Endodermal cell (in vitro differentiated cells): Measurements from ENCODE around the gene CBFB. TPM values are rescaled to one million over a fixed set of nuclear protein-coding genes. Genes with fewer than 3 reads are reported as not detected.

Source experiments
- DNase-seq: peaks from one replicate; pipeline ENCODE4 v3.0.0-alpha.2; 2017
- H3K27ac ChIP-seq: 2 replicates; pipeline ENCODE4 v1.5.1; 2013; ENCODE audit warnings: mild to moderate bottlenecking, low read depth, low read length, moderate library complexity
- H3K27me3 ChIP-seq: 2 replicates; pipeline ENCODE4 v1.6.1; 2013; ENCODE audit warnings: mild to moderate bottlenecking, low read length, moderate library complexity; ENCODE audit not compliant: insufficient read depth, control insufficient read depth, poor library complexity, severe bottlenecking
- H3K36me3 ChIP-seq: 2 replicates; pipeline ENCODE4 v1.7.0; 2013; ENCODE audit warnings: mild to moderate bottlenecking, low read length, moderate library complexity; ENCODE audit not compliant: control insufficient read depth, insufficient read depth
- H3K4me1 ChIP-seq: one replicate; pipeline ENCODE4 v1.7.0; 2013; ENCODE audit warnings: low read length; ENCODE audit not compliant: control insufficient read depth, insufficient read depth
- H3K4me3 ChIP-seq: 2 replicates; pipeline ENCODE4 v1.5.1; 2013; ENCODE audit warnings: mild to moderate bottlenecking, low read length, moderate library complexity
- H3K9ac ChIP-seq: 2 replicates; pipeline ENCODE4 v1.6.1; 2013; ENCODE audit warnings: mild to moderate bottlenecking, low read length, moderate library complexity; ENCODE audit not compliant: poor library complexity, severe bottlenecking; ENCODE audit errors: extremely low read depth
- H3K9me3 ChIP-seq: 2 replicates; pipeline ENCODE4 v1.6.1; 2013; ENCODE audit warnings: mild to moderate bottlenecking, low read length, moderate library complexity; ENCODE audit not compliant: control insufficient read depth
- H3K27ac Mint-ChIP-seq: 2 replicates; pipeline ENCODE4 v1.8.0; 2020; ENCODE audit warnings: mixed read lengths
- H3K27me3 Mint-ChIP-seq: 2 replicates; pipeline ENCODE4 v1.8.0; 2021; ENCODE audit warnings: mild to moderate bottlenecking, mixed read lengths; ENCODE audit not compliant: insufficient read depth
- H3K36me3 Mint-ChIP-seq: 2 replicates; pipeline ENCODE4 v1.8.0; 2020; ENCODE audit warnings: low read depth, mixed read lengths
- H3K4me1 Mint-ChIP-seq: 2 replicates; pipeline ENCODE4 v1.8.0; 2020; ENCODE audit warnings: mixed read lengths
- H3K4me3 Mint-ChIP-seq: 2 replicates; pipeline ENCODE4 v1.8.0; 2020; ENCODE audit warnings: mild to moderate bottlenecking, moderate library complexity, mixed read lengths
- H3K9me3 Mint-ChIP-seq: 2 replicates; pipeline ENCODE4 v1.8.0; 2020; ENCODE audit warnings: mild to moderate bottlenecking, mixed read lengths
- CTCF ChIP-seq: fragments of 200-600 bp; sonication (generic); conservative IDR thresholded peaks from 2 replicates; pipeline ENCODE4 v1.5.0; 2021; ENCODE audit warnings: antibody characterized with exemption, mild to moderate bottlenecking
- WGBS, 2 experiments: methylation state at CpG; one replicate each; pipeline versions ENCODE4 v1.1.5 to v1.1.7; 2013; ENCODE audit warnings: missing lambda C conversion rate in 2 of 2, mixed read lengths in 1 of 2; ENCODE audit not compliant: insufficient coverage in 1 of 2, insufficient read length in 1 of 2; 5-methylcytosine and 5-hydroxymethylcytosine counted together
- long read RNA-seq, 4 experiments: library from polyadenylated mRNA in 2 of 4; library from RNA in 1 of 4; library from capped mRNA in 1 of 4; stranded (forward) in 3 of 4; unstranded in 1 of 4; transcript quantifications; one replicate each; pipeline ENCODE4 v2.0.0, GENCODE V29; 2020 to 2021; ENCODE audit warnings: inconsistent platforms in 1 of 4
- polyA plus RNA-seq, 2 experiments: library from polyadenylated mRNA; stranded (reverse); fragments of 50-300 nt; gene quantifications; one replicate each; pipeline ENCODE4 v1.2.3, GENCODE V29; 2013
- total RNA-seq, 2 donors: library from RNA; stranded (reverse); fragmentation: NEBNext Ultra II Directional in 1 of 2; extraction: Animal tissue kit (Norgen Biotek cat#: 25700) in 1 of 2; gene quantifications; 2 replicates in 1 of 2; 3 replicates in 1 of 2; pipeline ENCODE4 v1.2.1, GENCODE V29; 2021

CBFB gene
- 10 to 100 TPM; 93.9 to 95.2 TPM for total RNA-seq
- polyA plus RNA-seq (2013, experiment 1 of 2): 59.8 TPM
- polyA plus RNA-seq (2013, experiment 2 of 2): 69.1 TPM
- long read RNA-seq, experiment 1, transcript CBFB-202 (6 exons, 2,971 nt): minor isoform, 5 of 29 reads
- long read RNA-seq, experiment 1, transcript CBFB-201 (6 exons, 3,136 nt): major isoform, 6 of 29 reads
- long read RNA-seq, experiment 1, partial matches to known transcripts: 13 of 29 reads
- long read RNA-seq, experiment 1, other reads (novel, unspliced or antisense): 5 of 29 reads
- long read RNA-seq, experiment 2, transcript CBFB-202 (6 exons, 2,971 nt): minor isoform, 104 of 378 reads
- long read RNA-seq, experiment 2, transcript CBFB-201 (6 exons, 3,136 nt): major isoform, 181 of 378 reads
- long read RNA-seq, experiment 2, transcript CBFB-203 (6 exons, 584 nt): minor isoform, 9 of 378 reads
- long read RNA-seq, experiment 2, partial matches to known transcripts: 10 of 378 reads
- long read RNA-seq, experiment 2, other reads (novel, unspliced or antisense): 72 of 378 reads
- long read RNA-seq, experiment 3, transcript CBFB-203 (6 exons, 584 nt): minor isoform, 7 of 74 reads
- long read RNA-seq, experiment 3, transcript CBFB-201 (6 exons, 3,136 nt): major isoform, 23 of 74 reads
- long read RNA-seq, experiment 3, transcript CBFB-202 (6 exons, 2,971 nt): minor isoform, 10 of 74 reads
- long read RNA-seq, experiment 3, partial matches to known transcripts: 17 of 74 reads
- long read RNA-seq, experiment 3, other reads (novel, unspliced or antisense): 17 of 74 reads
- long read RNA-seq, experiment 4, partial matches to known transcripts: 2 of 17 reads
- long read RNA-seq, experiment 4, other reads (novel, unspliced or antisense): 15 of 17 reads

GRCh38 chr16:67028696-67029253, at the start of gene CBFB:
TSS of gene CBFB (plus strand) at chr16:67029149. CDS start at chr16:67029408, 259 bp downstream.
- peaks cover 32% of the 10 kb centered on the region for H3K36me3 ChIP-seq
- H3K27ac ChIP-seq: peak within 1 kb of the TSS; percentile 81
- peak; percentile 96 for DNase-seq
- WGBS, 2 experiments: 0 to 5% methylated on average over 7 to 52 of the region's 69 CpGs
- no peaks in the 10 kb centered on the region for H3K27me3 ChIP-seq
- Mint-ChIP-seq H3K4me3 (peak within 1 kb of the TSS; percentile 80), H3K27ac (peak within 1 kb of the TSS; percentile 91), H3K27me3 (no peaks in the 10 kb centered on the region), H3K9me3 (no peaks in the 10 kb centered on the region), H3K36me3 (peaks cover 24% of the 10 kb centered on the region), H3K4me1 (peaks cover 22% of the 10 kb centered on the region)
- H3K4me3 ChIP-seq: peak within 1 kb of the TSS; percentile 93
- no peaks in the 10 kb centered on the region for H3K9me3 ChIP-seq
- TF ChIP-seq CTCF: peak; percentile 57
- peaks cover 9% of the 10 kb centered on the region for H3K4me1 ChIP-seq
- peak within 1 kb of the TSS; percentile 85 for H3K9ac ChIP-seq

GRCh38 chr16:66983033-66983432, 45.9 kb upstream of the CBFB start:
- H3K36me3 ChIP-seq: no peaks in the 10 kb centered on the region
- H3K9ac ChIP-seq: no peak overlapping the region
- no peak overlapping the region for H3K27ac Mint-ChIP-seq
- H3K9me3 ChIP-seq: no peaks in the 10 kb centered on the region
- no peak overlapping the region for H3K4me3 ChIP-seq
- no peaks in the 10 kb centered on the region for H3K36me3 Mint-ChIP-seq
- no peak for DNase-seq
- peaks cover 6% of the 10 kb centered on the region for H3K27me3 ChIP-seq
- H3K4me1 ChIP-seq: no peaks in the 10 kb centered on the region
- H3K4me3 Mint-ChIP-seq: no peak overlapping the region
- H3K27ac ChIP-seq: no peak overlapping the region
- H3K4me1 Mint-ChIP-seq: no peaks in the 10 kb centered on the region
- no peak for TF ChIP-seq CTCF
- no peaks in the 10 kb centered on the region for H3K9me3 Mint-ChIP-seq
- WGBS, 2 experiments: 87 to 91% methylated on average over 3 to 5 of the region's 9 CpGs
- H3K27me3 Mint-ChIP-seq: peaks cover 7% of the 10 kb centered on the region

GRCh38 chr16:66984892-66985311, 44.0 kb upstream of the CBFB start:
- Histone ChIP-seq H3K27ac (no peak overlapping the region), H3K9ac (no peak overlapping the region), H3K9me3 (no peaks in the 10 kb centered on the region), H3K27me3 (peaks cover 6% of the 10 kb centered on the region), H3K4me3 (no peak overlapping the region), H3K4me1 (no peaks in the 10 kb centered on the region), H3K36me3 (no peaks in the 10 kb centered on the region)
- Mint-ChIP-seq H3K4me1 (no peaks in the 10 kb centered on the region), H3K36me3 (no peaks in the 10 kb centered on the region), H3K4me3 (no peak overlapping the region), H3K27me3 (peaks cover 10% of the 10 kb centered on the region), H3K9me3 (no peaks in the 10 kb centered on the region), H3K27ac (no peak overlapping the region)
- DNase-seq: no peak
- no peak for TF ChIP-seq CTCF
- WGBS, 2 experiments: 94 to 100% methylated on average over 3 to 4 of the region's 4 CpGs
